NT2/D1 (cell line): Measurements from ENCODE around the gene OR2A1.
"Not testable (repeated sequence)": the region's sequence is repeated elsewhere in the genome, so short reads cannot be mapped to it uniquely, and the experiment has no call there.

Source experiments
- DNase-seq: peaks from one replicate; pipeline ENCODE4 v3.0.0-alpha.2; 2011; ENCODE audit warnings: low read depth, low spot score
- H3K27me3 ChIP-seq: 2 replicates; pipeline ENCODE4 v1.6.0; 2011; ENCODE audit warnings: mild to moderate bottlenecking; ENCODE audit not compliant: insufficient read length, insufficient read depth
- H3K36me3 ChIP-seq: 2 replicates; pipeline ENCODE4 v1.6.1; 2011; ENCODE audit warnings: mild to moderate bottlenecking, low read length, mixed read lengths; ENCODE audit not compliant: insufficient read depth, insufficient read length
- H3K4me1 ChIP-seq: 2 replicates; pipeline ENCODE4 v1.5.1; 2011; ENCODE audit not compliant: insufficient read depth, insufficient read length
- H3K4me3 ChIP-seq: 2 replicates; pipeline ENCODE4 v1.5.1; 2011; ENCODE audit warnings: low read depth; ENCODE audit not compliant: insufficient read length
- H3K9ac ChIP-seq: 2 replicates; pipeline ENCODE4 v1.6.0; 2011; ENCODE audit warnings: low read depth; ENCODE audit not compliant: insufficient read length
- H3K9me3 ChIP-seq: 2 replicates; pipeline ENCODE4 v1.5.1; 2011; ENCODE audit warnings: mild to moderate bottlenecking, low read length; ENCODE audit not compliant: insufficient read depth

Gene OR2A1

GRCh38 chr7:144293794-144294499 lies 18.3 kb upstream of the OR2A1 start:
- H3K27me3 ChIP-seq, H3K9me3 ChIP-seq, DNase-seq, H3K36me3 ChIP-seq, H3K4me1 ChIP-seq, H3K9ac ChIP-seq, H3K4me3 ChIP-seq: not testable (repeated sequence)

GRCh38 chr7:144302578-144303303 lies 9.5 kb upstream of the OR2A1 start:
- not testable (repeated sequence) for H3K36me3 ChIP-seq, H3K4me3 ChIP-seq, H3K9me3 ChIP-seq, H3K27me3 ChIP-seq, H3K4me1 ChIP-seq, H3K9ac ChIP-seq, DNase-seq

DNA sequence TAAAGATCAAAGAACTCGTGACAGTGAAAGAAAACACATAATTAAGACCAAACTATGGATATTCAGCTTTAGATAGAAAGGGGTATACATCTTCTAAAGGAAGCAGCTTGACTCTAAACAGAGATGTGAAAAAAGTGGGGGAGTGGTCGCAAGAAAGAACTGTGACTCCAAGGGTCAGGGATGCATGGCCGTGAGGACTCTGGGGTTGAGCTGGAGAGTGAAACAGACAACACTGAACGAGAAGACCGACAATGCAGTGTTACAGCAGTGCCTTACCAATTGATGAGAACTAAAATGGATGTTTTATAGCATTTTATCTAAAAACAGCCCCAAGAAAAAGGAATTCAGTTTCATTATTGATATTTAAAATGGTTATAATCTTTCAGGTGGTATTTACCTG lies 8.6 kb upstream of the OR2A1 start:
- H3K4me3 ChIP-seq, H3K36me3 ChIP-seq, DNase-seq, H3K9ac ChIP-seq, H3K9me3 ChIP-seq, H3K4me1 ChIP-seq, H3K27me3 ChIP-seq: not testable (repeated sequence)

DNA sequence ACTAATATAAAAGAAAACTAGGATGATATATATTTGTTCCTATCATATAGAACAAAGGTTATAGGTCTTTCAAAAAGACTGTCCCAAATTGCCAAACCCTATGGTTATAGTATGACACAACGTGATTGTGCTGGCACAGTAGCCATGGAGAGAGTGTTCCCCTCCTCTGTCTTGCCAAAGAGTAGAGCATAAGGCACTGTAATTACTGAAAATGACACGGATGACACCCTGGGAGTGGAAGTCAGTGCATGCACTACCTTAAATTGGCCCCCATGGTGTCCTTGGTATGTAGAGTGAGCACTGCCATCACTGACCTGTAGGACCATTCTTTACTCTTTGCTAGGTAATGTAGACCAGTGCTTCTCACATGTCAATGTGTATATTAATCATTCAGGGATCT lies 7.1 kb upstream of the OR2A1 start:
- H3K36me3 ChIP-seq, H3K27me3 ChIP-seq, H3K4me1 ChIP-seq, H3K9me3 ChIP-seq, H3K4me3 ChIP-seq, H3K9ac ChIP-seq, DNase-seq: not testable (repeated sequence)

DNA sequence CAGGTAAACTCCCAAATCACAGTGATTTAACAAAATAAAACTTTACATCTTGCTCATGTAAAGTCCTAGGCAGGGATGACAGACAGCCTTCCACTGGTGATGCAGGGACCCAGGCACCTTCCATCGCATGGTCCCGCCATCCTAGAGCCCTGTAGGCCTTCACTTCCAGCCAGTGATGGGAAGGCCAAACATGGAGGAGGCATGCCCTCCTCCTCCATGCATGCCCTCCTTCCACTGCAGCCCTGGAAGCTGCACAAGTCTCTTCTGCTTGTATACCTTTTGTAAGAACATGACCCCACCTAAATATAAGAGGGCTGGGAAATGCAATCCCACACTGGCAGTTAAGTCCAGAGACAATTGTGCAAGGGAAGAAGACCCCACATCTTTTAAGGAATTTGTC lies 2.5 kb upstream of the OR2A1 start:
- DNase-seq, H3K27me3 ChIP-seq, H3K4me3 ChIP-seq, H3K9ac ChIP-seq, H3K4me1 ChIP-seq, H3K36me3 ChIP-seq, H3K9me3 ChIP-seq: not testable (repeated sequence)

DNA sequence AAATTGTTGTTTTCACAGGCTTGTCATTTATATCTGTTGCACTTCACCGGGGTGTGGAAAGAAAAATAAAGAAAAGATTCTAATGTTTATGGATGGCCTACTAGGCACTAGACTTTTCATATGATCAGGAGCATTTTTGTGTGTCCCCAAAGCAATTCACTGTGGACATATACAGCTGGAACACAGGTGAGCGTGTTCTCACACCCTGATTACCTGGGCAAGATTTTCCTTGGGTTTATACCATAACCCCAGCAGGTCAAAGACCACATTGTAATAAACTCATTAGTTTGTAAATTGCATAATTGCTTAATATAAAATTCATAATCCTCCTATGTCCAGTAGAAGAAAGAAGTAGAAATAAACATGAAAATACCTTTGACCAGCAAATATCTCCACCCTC lies 1.0 kb upstream of the OR2A1 start:
- not testable (repeated sequence) for H3K4me3 ChIP-seq, H3K9me3 ChIP-seq, H3K4me1 ChIP-seq, H3K9ac ChIP-seq, DNase-seq, H3K36me3 ChIP-seq, H3K27me3 ChIP-seq

- not testable (repeated sequence) for H3K9ac ChIP-seq, H3K9me3 ChIP-seq, H3K4me3 ChIP-seq, H3K27me3 ChIP-seq, DNase-seq, H3K4me1 ChIP-seq, H3K36me3 ChIP-seq
Measured at GRCh38 chr7:144317537-144317936, 5.3 kb downstream of the OR2A1 start.

GRCh38 chr7:144319547-144319946 lies 7.3 kb downstream of the OR2A1 start:
- H3K27me3 ChIP-seq, H3K4me1 ChIP-seq, H3K36me3 ChIP-seq, H3K4me3 ChIP-seq, H3K9ac ChIP-seq, DNase-seq, H3K9me3 ChIP-seq: not testable (repeated sequence)

- H3K4me1 ChIP-seq, H3K36me3 ChIP-seq, DNase-seq, H3K27me3 ChIP-seq, H3K9me3 ChIP-seq, H3K9ac ChIP-seq, H3K4me3 ChIP-seq: not testable (repeated sequence)
Measured at GRCh38 chr7:144321677-144322206, 9.5 kb downstream of the OR2A1 start.

DNA sequence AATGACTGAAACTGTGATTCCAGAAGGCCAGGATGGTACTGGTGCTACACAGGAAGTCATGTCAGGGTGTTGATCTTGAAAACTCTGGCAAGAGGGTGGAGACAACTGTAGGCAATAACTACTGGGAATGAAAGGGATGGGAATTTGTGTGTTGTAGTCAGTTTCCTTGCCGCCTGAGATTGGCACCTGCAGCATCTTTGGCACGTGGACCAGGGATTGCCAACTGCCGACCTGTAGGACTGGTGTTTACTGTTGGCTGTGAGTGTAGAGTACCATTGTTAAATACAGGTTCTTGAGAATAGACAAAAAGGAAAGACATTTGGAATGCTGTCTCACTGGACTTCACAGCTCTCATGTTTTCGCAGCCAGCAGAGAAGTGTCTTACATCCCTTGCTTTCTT lies 11.1 kb downstream of the OR2A1 start:
- DNase-seq, H3K4me3 ChIP-seq, H3K36me3 ChIP-seq, H3K9me3 ChIP-seq, H3K27me3 ChIP-seq, H3K4me1 ChIP-seq, H3K9ac ChIP-seq: not testable (repeated sequence)

DNA sequence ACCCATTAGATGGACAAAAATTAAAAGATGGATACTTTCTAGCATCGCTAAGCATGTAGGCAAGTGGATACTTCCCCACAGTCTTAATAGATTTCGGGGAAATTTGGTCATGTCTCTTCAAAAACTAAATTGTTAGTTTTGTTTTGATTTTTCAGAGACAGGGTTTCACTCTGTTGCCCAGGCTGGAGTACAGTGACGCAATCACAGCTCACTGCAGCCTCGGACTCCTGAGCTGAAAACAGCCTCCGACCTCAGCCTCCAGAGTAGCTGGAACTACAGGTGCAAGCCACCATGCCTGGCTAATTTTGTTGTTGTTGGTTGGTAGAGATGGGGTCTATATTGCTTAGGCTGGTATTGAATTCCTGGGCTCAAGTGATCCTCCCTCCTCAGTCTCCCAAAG lies 13.6 kb downstream of the OR2A1 start:
- not testable (repeated sequence) for DNase-seq

DNA sequence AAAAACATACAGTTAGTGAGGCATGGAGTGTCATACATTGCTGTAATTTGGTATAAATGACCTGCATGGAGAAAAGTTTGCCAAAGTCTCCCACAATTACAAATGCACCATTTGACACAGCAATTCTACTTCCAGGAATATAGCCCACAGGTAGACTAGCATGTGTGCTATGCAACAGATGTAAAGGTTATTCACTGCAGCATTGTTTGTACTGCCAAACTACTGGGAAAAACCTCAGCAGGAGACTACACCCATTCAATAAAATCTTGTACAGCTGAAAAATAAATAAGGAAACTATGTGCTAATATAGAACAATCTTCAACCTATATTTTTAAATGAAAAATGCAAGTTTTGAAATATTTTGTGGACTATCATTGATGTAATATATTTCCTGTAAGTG lies 17.8 kb downstream of the OR2A1 start:
- H3K9me3 ChIP-seq, H3K4me3 ChIP-seq, H3K27me3 ChIP-seq, H3K36me3 ChIP-seq, H3K9ac ChIP-seq, DNase-seq, H3K4me1 ChIP-seq: not testable (repeated sequence)

More for the DNA sequence above, 13.6 kb downstream of the OR2A1 start:
- H3K36me3 ChIP-seq, H3K9ac ChIP-seq, H3K4me1 ChIP-seq, H3K27me3 ChIP-seq, H3K9me3 ChIP-seq, H3K4me3 ChIP-seq: not testable (repeated sequence)
